OCI-LY7 (cell line): ENCODE results near the gene UBA6. TPM values are rescaled to one million over a fixed set of nuclear protein-coding genes. Genes with fewer than 3 reads are reported as not detected.

Experiments used
- Bru-seq: library from RNA; stranded (reverse); fragments of 400-500 nt; gene quantifications from one replicate; lab custom pipeline; 2021; lab: Mats Ljungman, UMichigan
- BruChase-seq, 2 experiments: library from RNA; stranded (reverse); fragments of 400-500 nt; gene quantifications; one replicate each; lab custom pipeline; 2021; lab: Mats Ljungman, UMichigan
- BruUV-seq: library from RNA; stranded (reverse); fragments of 400-500 nt; replicated peaks from 2 replicates; lab custom pipeline; 2021; lab: Mats Ljungman, UMichigan
- CTCF ChIA-PET: fragments of 300-600 bp; sonication (Branson Sonifier 250); formaldehyde crosslinking; loops from one replicate; lab custom pipeline; 2022; ENCODE audit warnings: antibody characterized with exemption; ENCODE audit not compliant: unreplicated experiment; lab: Charles Lee
- POLR2A ChIA-PET: fragments of 300-600 bp; sonication (Branson Sonifier 250); formaldehyde crosslinking; loops from one replicate; lab custom pipeline; 2022; ENCODE audit warnings: antibody characterized with exemption; lab: Charles Lee
- DNase-seq: peaks from one replicate; pipeline ENCODE4 v3.0.0-alpha.2; 2015; ENCODE audit warnings: low spot score
- H2AFZ ChIP-seq: fragments of 200-600 bp; sonication (generic), shearing (Covaris generic); 2 replicates; pipeline ENCODE4 v1.6.1; 2014; ENCODE audit warnings: mild to moderate bottlenecking, antibody characterized with exemption, low read length, moderate library complexity
- H3K27ac ChIP-seq: fragments of 200-600 bp; sonication (generic); 2 replicates; pipeline ENCODE4 v1.5.1; 2014; ENCODE audit warnings: mixed run types, low read depth, mild to moderate bottlenecking, moderate library complexity, low read length, inconsistent platforms; ENCODE audit not compliant: poor library complexity, severe bottlenecking
- H3K36me3 ChIP-seq: fragments of 200-600 bp; sonication (generic); 2 replicates; pipeline ENCODE4 v1.6.1; 2014; ENCODE audit warnings: mild to moderate bottlenecking, antibody characterized with exemption, low read length, moderate library complexity, mixed read lengths; ENCODE audit not compliant: insufficient read depth
- H3K4me1 ChIP-seq: fragments of 200-600 bp; sonication (generic); 2 replicates; pipeline ENCODE4 v1.5.1; 2014; ENCODE audit warnings: mild to moderate bottlenecking, low read length; ENCODE audit not compliant: insufficient read depth, poor library complexity, severe bottlenecking
- H3K4me2 ChIP-seq: fragments of 200-600 bp; sonication (generic); 2 replicates; pipeline ENCODE4 v1.6.1; 2014; ENCODE audit warnings: mild to moderate bottlenecking, low read length
- H3K4me3 ChIP-seq: fragments of 200-600 bp; sonication (generic); 2 replicates; pipeline ENCODE4 v1.5.1; 2014; ENCODE audit warnings: mild to moderate bottlenecking, low read depth, low read length; ENCODE audit not compliant: poor library complexity, severe bottlenecking
- H3K79me2 ChIP-seq: fragments of 200-600 bp; sonication (generic); 2 replicates; pipeline ENCODE4 v1.6.1; 2016; ENCODE audit warnings: low read depth, mild to moderate bottlenecking, low read length, moderate library complexity, mixed read lengths; ENCODE audit not compliant: insufficient read depth
- H3K9me2 ChIP-seq: fragments of 200-600 bp; sonication (generic); 2 replicates; pipeline ENCODE4 v1.6.1; 2016; ENCODE audit warnings: mild to moderate bottlenecking, low read length, mixed read lengths; ENCODE audit not compliant: insufficient read depth
- H3K9me3 ChIP-seq: fragments of 200-600 bp; sonication (generic); 2 replicates; pipeline ENCODE4 v1.6.1; 2014; ENCODE audit warnings: mild to moderate bottlenecking, mixed run types, low read length, mixed read lengths
- H4K20me1 ChIP-seq: fragments of 200-600 bp; sonication (generic); 2 replicates; pipeline ENCODE4 v1.6.1; 2014; ENCODE audit warnings: mild to moderate bottlenecking, antibody characterized with exemption, low read length, moderate library complexity, mixed read lengths; ENCODE audit not compliant: insufficient read depth
- EZH2phosphoT487 ChIP-seq: fragments of 200-600 bp; sonication (generic); IDR thresholded peaks from 2 replicates; pipeline ENCODE4 v1.6.1; 2018; ENCODE audit warnings: low read depth, borderline replicate concordance, mild to moderate bottlenecking, mixed run types, antibody characterized with exemption, low read length, moderate library complexity, mixed read lengths
- intact Hi-C: fragments of 100-400 bp; cut with micrococcal nuclease; formaldehyde crosslinking; loops from one replicate; pipeline ENCODE4 v1.10.0; 2022; ENCODE audit not compliant: unreplicated experiment
- long read RNA-seq: library from polyadenylated mRNA; stranded (forward); transcript quantifications from one replicate; pipeline ENCODE4 v2.0.0, GENCODE V29; 2022
- total RNA-seq, 2 experiments: library from RNA; depleted of rRNA in 1 of 2; stranded (reverse); fragments of >200 nt in 1 of 2; shearing (Covaris generic) in 1 of 2; gene quantifications; 2 replicates each; pipeline ENCODE4 v1.2.3, GENCODE V29; 2014 to 2022
- TF ChIP-seq, protein P1 (sequence below): fragments of 200-600 bp; sonication (generic); conservative IDR thresholded peaks from 2 replicates; pipeline ENCODE4 v1.5.1; 2014; ENCODE audit warnings: mild to moderate bottlenecking, antibody characterized with exemption, low read length, moderate library complexity, mixed read lengths

UBA6 gene
- total RNA-seq (2014; rRNA removed; shearing (Covaris generic)), result 40.6 and 49.3 TPM in 2 replicates
- 92.4 and 92.7 TPM in 2 replicates for total RNA-seq (2022)
- percentile 87 among the genes with signal in this experiment for Bru-seq, nascent RNA
- BruChase-seq, experiment 1, labeled RNA remaining after a 6-hour chase, result percentile 84 among the genes with signal in this experiment
- percentile 88 among the genes with signal in this experiment for BruChase-seq, experiment 2, labeled RNA remaining after a 2-hour chase
- long read RNA-seq, full-length matches to known transcripts, result 42 of 174 reads
- long read RNA-seq, partial matches to known transcripts, result 10 of 174 reads
- long read RNA-seq, other reads (novel, unspliced or antisense), result 122 of 174 reads

DNA sequence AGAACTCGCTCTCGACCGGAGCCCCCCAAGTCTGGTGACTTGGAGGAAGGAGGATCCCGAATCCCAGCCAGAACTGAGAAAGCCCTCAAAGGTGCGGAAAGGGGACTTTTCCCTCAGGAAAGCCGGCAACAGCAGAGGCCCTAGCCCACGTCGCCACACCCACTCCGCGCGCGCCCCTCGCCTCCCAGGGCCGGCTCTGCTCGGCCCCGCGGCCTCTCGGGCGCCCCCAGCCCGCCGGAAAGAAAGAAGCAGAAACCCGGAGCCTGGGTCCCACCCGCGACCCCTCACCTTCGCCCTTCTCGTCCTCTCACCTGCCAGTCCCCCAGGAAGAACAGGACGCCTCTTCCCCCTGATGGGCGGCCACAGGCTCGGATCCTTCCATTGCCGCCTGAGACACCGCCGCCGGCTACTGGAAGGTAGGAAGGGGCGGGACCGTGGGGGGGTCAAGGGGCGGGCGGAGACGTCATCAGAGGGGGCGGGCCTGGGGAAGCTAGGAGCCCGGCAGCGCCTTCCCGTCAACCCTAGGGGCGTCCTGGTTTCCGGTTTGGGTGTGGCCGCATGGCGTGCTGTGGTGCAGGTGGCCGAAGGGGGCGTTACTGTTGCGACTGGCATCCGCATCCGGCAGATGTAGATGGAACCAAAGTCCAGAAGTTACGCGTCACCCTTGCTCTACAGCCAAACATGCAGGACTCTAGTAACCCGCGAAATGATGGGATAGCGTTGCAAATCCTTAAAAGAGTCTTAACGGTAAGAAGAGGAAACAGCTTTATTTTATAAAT is at the start of gene UBA6:
Gene UBA6, minus strand, starts transcription at position 418 of the 779 bp plus-strand sequence. Its CDS starts 36 bp downstream, at position 382.
- Histone ChIP-seq H3K9me2 (no peaks in the 10 kb centered on the region), H3K27ac (peak within 1 kb of the TSS; percentile 65), H3K4me3 (peak within 1 kb of the TSS; percentile 90), H3K4me2 (peak within 1 kb of the TSS; percentile 90), H4K20me1 (no peaks in the 10 kb centered on the region), H3K9me3 (peaks cover 24% of the 10 kb centered on the region), H3K36me3 (peaks cover 53% of the 10 kb centered on the region), H3K4me1 (peaks cover 34% of the 10 kb centered on the region), H3K79me2 (peaks cover 84% of the 10 kb centered on the region), H2AFZ (peak within 1 kb of the TSS; percentile 96)
- intact Hi-C loops, result loop anchor here (1.0 kb wide), 2 partner anchors 126 to 152 kb away; no protein-coding TSS in a partner anchor
- DNase-seq, result peak; percentile 98
- TF ChIP-seq, protein P1, sequence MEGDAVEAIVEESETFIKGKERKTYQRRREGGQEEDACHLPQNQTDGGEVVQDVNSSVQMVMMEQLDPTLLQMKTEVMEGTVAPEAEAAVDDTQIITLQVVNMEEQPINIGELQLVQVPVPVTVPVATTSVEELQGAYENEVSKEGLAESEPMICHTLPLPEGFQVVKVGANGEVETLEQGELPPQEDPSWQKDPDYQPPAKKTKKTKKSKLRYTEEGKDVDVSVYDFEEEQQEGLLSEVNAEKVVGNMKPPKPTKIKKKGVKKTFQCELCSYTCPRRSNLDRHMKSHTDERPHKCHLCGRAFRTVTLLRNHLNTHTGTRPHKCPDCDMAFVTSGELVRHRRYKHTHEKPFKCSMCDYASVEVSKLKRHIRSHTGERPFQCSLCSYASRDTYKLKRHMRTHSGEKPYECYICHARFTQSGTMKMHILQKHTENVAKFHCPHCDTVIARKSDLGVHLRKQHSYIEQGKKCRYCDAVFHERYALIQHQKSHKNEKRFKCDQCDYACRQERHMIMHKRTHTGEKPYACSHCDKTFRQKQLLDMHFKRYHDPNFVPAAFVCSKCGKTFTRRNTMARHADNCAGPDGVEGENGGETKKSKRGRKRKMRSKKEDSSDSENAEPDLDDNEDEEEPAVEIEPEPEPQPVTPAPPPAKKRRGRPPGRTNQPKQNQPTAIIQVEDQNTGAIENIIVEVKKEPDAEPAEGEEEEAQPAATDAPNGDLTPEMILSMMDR, result peak; percentile 74
- no peak for TF ChIP-seq EZH2phosphoT487
- ChIA-PET CTCF (interaction anchor here (1.0 kb wide), 1 partner anchor 155 kb away, joined by 3 read pairs; no protein-coding TSS in a partner anchor), POLR2A (interaction anchor here (0.5 to 2.1 kb wide), 18 partner anchors 14 to 242 kb away, joined by 3 to 10 read pairs (median 4); partner anchors contain the start of gene STAP1)
- BruUV-seq, result no TSS peak

- Histone ChIP-seq H4K20me1 (no peaks in the 10 kb centered on the region), H2AFZ (no peak overlapping the region), H3K9me3 (no peaks in the 10 kb centered on the region), H3K27ac (no peak overlapping the region), H3K36me3 (no peaks in the 10 kb centered on the region), H3K4me1 (no peaks in the 10 kb centered on the region), H3K4me3 (no peak overlapping the region), H3K9me2 (no peaks in the 10 kb centered on the region), H3K4me2 (no peak overlapping the region), H3K79me2 (no peaks in the 10 kb centered on the region)
- BruUV-seq, result no TSS peak
- intact Hi-C loops, result no loop called here
- no peak for TF ChIP-seq EZH2phosphoT487
- TF ChIP-seq, protein P1, result no peak
- no peak for DNase-seq
- ChIA-PET POLR2A (interaction anchor here (0.6 kb wide), 1 partner anchor 43 kb away, joined by 3 read pairs; no protein-coding TSS in a partner anchor), CTCF (no interaction called here)
Measured at GRCh38 chr4:67750691-67751090, 49.7 kb upstream of the UBA6 start.
